Stimulated activated CD8-positive, alpha-beta memory T cell treated with anti-CD3 and anti-CD28 coated beads, Interleukin-7, amount 100 ng/mL, for 24 hours (primary cell): ENCODE measurements around the gene MMP17.

Experiments used
- DNase-seq: peaks from one replicate; pipeline ENCODE4 v3.0.0-alpha.2; 2020; ENCODE audit warnings: low read depth

The MMP17 gene

GRCh38 chr12:131894981-131895639 is 66.9 kb downstream of the MMP17 start:
- no peak for DNase-seq

- no peak for DNase-seq
Observed at GRCh38 chr12:131895640-131896079, 67.5 kb downstream of the MMP17 start.

- peak; percentile 48 for DNase-seq
Observed at GRCh38 chr12:131896080-131896810, 68.1 kb downstream of the MMP17 start.

- DNase-seq, result no peak
Observed at GRCh38 chr12:131896811-131897270, 68.6 kb downstream of the MMP17 start.

GRCh38 chr12:131897276-131897675 is 69.1 kb downstream of the MMP17 start:
- DNase-seq, result no peak

GRCh38 chr12:131897875-131898274 is 69.7 kb downstream of the MMP17 start:
- no peak for DNase-seq

- no peak for DNase-seq
Observed at GRCh38 chr12:131900397-131900796, 72.2 kb downstream of the MMP17 start.
